Natural killer cell (primary cell): ENCODE data around the gene RASAL1. TPM values are rescaled to one million over a fixed set of nuclear protein-coding genes. Genes with fewer than 3 reads are reported as not detected.

Experiments
- ATAC-seq, 3 donors: fragments of 150-1000 bp in 2 of 3; fragments of 200-7000 bp in 1 of 3; cut with Tn5 transposase; 1 replicate in 1 of 3; 2 replicates in 2 of 3; pipeline ENCODE4 v1.10.0; 2021; ENCODE audit warnings: mild to moderate bottlenecking in 2 of 3, moderate library complexity in 2 of 3
- DNase-seq, 2 donors: peaks; one replicate each; pipeline versions ENCODE4 v3.0.0 to v3.0.0-alpha.2; 2013 to 2021; ENCODE audit warnings: mixed read lengths in 1 of 2
- H3K27ac ChIP-seq: one replicate; pipeline ENCODE4 v1.5.1; 2013; ENCODE audit warnings: mild to moderate bottlenecking, low read length
- H3K27me3 ChIP-seq: one replicate; pipeline ENCODE4 v1.6.1; 2013; ENCODE audit warnings: low read length; ENCODE audit not compliant: control insufficient read depth, insufficient read depth
- H3K36me3 ChIP-seq: one replicate; pipeline ENCODE4 v1.6.1; 2013; ENCODE audit warnings: low read length; ENCODE audit not compliant: control insufficient read depth, insufficient read depth
- H3K4me1 ChIP-seq: one replicate; pipeline ENCODE4 v1.6.1; 2013; ENCODE audit warnings: low read length; ENCODE audit not compliant: control insufficient read depth, insufficient read depth
- H3K4me3 ChIP-seq: one replicate; pipeline ENCODE4 v1.5.1; 2013; ENCODE audit warnings: low read length
- H3K9me3 ChIP-seq: one replicate; pipeline ENCODE4 v1.6.1; 2013; ENCODE audit warnings: low read length; ENCODE audit not compliant: control insufficient read depth, insufficient read depth
- H3K27ac Mint-ChIP-seq, 2 donors: one replicate each; pipeline ENCODE4 v1.8.0; 2022; ENCODE audit warnings: mild to moderate bottlenecking in 2 of 2, mixed read lengths in 2 of 2, moderate library complexity in 1 of 2
- H3K27me3 Mint-ChIP-seq, 2 donors: one replicate each; pipeline ENCODE4 v1.8.0; 2022; ENCODE audit warnings: low read depth in 2 of 2, mixed read lengths in 2 of 2
- H3K36me3 Mint-ChIP-seq: one replicate; pipeline ENCODE4 v1.8.0; 2022; ENCODE audit warnings: mixed read lengths
- H3K4me1 Mint-ChIP-seq, 2 donors: one replicate each; pipeline ENCODE4 v1.8.0; 2022; ENCODE audit warnings: mixed read lengths in 2 of 2
- H3K4me3 Mint-ChIP-seq: one replicate; pipeline ENCODE4 v1.8.0; 2022; ENCODE audit warnings: mild to moderate bottlenecking, moderate library complexity, mixed read lengths
- H3K9me3 Mint-ChIP-seq, 2 donors: one replicate each; pipeline ENCODE4 v1.8.0; 2022; ENCODE audit warnings: mixed read lengths in 2 of 2
- WGBS: methylation state at CpG from one replicate; pipeline ENCODE4 v1.1.7; 2013; ENCODE audit warnings: missing lambda C conversion rate; ENCODE audit not compliant: insufficient coverage; 5-methylcytosine and 5-hydroxymethylcytosine counted together
- intact Hi-C: fragments of 100-400 bp; cut with micrococcal nuclease; formaldehyde crosslinking; loops from one replicate; pipeline ENCODE4 v1.14.2; 2022
- total RNA-seq, 4 donors: library from RNA; stranded (reverse); fragments of 120-200 nt in 1 of 4; gene quantifications; one replicate each; pipeline versions ENCODE4 v1.2.3 to v1.2.4, GENCODE V29; 2013 to 2022
- TF ChIP-seq, protein P1 (sequence below): fragments of 200-600 bp; IDR thresholded peaks from one replicate; pipeline ENCODE4 v1.8.0; 2022; ENCODE audit warnings: antibody characterized with exemption

The RASAL1 gene
- total RNA-seq, 3 donors from 2014 or later (not counting 1 experiment from before 2014, with no cell fraction given): not detected

DNA sequence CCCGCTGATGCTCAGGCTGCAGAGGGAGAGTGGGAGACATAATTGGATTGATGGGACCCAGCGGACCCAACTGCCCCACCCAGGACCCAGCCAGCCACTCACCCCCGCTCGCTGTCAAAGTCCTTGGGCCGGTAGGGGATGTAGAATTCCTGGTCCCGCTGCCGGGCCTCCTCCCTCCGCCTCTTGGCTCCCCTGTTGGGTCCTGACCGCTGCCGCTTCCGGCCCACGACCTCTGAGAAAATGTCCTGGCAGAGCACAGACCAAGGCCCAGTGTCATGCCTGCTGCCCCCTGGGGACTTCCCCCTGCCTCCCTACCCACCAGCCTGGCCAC is 27.4 kb upstream of the RASAL1 start:
- H3K9me3 Mint-ChIP-seq: no peaks in the 10 kb centered on the region
- WGBS: 99% methylated on average over 12 of the region's 12 CpGs
- no peak for DNase-seq
- Histone ChIP-seq H3K4me3 (no peak overlapping the region), H3K9me3 (no peaks in the 10 kb centered on the region), H3K4me1 (no peaks in the 10 kb centered on the region), H3K27me3 (no peaks in the 10 kb centered on the region), H3K36me3 (peaks cover 85% of the 10 kb centered on the region), H3K27ac (no peak overlapping the region)
- H3K27ac Mint-ChIP-seq: no peak overlapping the region
- no peaks in the 10 kb centered on the region for H3K36me3 Mint-ChIP-seq
- H3K4me1 Mint-ChIP-seq: no peaks in the 10 kb centered on the region
- intact Hi-C loops: no loop called here
- no peak overlapping the region for H3K4me3 Mint-ChIP-seq
- ATAC-seq: no peak
- TF ChIP-seq, protein P1, sequence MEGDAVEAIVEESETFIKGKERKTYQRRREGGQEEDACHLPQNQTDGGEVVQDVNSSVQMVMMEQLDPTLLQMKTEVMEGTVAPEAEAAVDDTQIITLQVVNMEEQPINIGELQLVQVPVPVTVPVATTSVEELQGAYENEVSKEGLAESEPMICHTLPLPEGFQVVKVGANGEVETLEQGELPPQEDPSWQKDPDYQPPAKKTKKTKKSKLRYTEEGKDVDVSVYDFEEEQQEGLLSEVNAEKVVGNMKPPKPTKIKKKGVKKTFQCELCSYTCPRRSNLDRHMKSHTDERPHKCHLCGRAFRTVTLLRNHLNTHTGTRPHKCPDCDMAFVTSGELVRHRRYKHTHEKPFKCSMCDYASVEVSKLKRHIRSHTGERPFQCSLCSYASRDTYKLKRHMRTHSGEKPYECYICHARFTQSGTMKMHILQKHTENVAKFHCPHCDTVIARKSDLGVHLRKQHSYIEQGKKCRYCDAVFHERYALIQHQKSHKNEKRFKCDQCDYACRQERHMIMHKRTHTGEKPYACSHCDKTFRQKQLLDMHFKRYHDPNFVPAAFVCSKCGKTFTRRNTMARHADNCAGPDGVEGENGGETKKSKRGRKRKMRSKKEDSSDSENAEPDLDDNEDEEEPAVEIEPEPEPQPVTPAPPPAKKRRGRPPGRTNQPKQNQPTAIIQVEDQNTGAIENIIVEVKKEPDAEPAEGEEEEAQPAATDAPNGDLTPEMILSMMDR: no peak
- H3K27me3 Mint-ChIP-seq: no peaks in the 10 kb centered on the region

DNA sequence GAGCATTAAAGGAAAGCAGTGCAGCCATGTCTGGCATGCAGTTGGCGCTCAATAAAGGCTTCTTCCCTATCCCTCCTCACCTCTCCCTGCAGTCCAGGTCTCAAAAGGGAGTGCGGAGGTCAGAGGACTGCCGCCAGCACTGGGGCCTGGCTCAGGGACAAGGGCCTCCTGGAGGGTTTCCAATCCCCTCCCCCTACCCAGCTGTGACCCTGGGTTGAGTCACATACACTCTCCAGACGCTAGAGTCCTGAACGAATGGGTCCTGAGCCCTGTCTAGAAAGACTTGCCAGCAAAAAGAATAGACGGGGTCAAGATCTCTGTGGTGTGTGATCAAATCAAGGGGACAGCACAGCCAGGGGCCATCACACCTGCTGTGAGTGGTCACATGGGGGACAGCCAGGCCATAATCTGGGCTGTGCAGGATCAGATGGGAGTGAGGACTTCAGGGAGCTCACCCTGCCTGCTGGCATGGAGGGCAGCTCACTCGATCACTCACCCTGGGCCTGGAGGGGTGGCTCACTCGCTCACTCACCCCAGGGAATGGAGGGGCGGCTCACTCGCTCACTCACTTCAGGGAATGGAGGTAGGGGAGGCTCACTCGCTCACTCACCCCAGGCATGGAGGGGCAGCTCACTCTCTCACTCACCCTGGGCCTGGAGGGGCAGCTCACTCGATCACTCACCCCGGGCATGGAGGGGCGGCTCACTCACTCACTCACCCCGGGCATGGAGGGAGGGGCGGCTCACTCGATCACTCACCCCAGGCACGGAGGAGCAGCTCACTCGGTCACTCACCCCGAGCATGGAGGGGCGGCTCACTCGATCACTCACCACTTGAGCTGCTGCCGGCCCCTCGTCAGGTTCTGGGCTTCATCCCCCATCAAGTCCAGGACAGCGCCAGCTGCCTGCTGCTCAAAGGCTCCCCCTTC is 26.8 kb upstream of the RASAL1 start:
- no peak for DNase-seq
- TF ChIP-seq, protein P1: no peak
- Histone ChIP-seq H3K27me3 (no peaks in the 10 kb centered on the region), H3K4me1 (no peaks in the 10 kb centered on the region), H3K9me3 (no peaks in the 10 kb centered on the region), H3K27ac (no peak overlapping the region), H3K4me3 (no peak overlapping the region), H3K36me3 (peaks cover 80% of the 10 kb centered on the region)
- no peak for ATAC-seq
- WGBS: 96% methylated on average over 25 of the region's 25 CpGs
- no peaks in the 10 kb centered on the region for H3K36me3 Mint-ChIP-seq
- H3K4me3 Mint-ChIP-seq: no peak overlapping the region
- no peaks in the 10 kb centered on the region for H3K27me3 Mint-ChIP-seq
- H3K4me1 Mint-ChIP-seq: no peaks in the 10 kb centered on the region
- intact Hi-C loops: no loop called here
- H3K27ac Mint-ChIP-seq: no peak overlapping the region
- no peaks in the 10 kb centered on the region for H3K9me3 Mint-ChIP-seq

DNA sequence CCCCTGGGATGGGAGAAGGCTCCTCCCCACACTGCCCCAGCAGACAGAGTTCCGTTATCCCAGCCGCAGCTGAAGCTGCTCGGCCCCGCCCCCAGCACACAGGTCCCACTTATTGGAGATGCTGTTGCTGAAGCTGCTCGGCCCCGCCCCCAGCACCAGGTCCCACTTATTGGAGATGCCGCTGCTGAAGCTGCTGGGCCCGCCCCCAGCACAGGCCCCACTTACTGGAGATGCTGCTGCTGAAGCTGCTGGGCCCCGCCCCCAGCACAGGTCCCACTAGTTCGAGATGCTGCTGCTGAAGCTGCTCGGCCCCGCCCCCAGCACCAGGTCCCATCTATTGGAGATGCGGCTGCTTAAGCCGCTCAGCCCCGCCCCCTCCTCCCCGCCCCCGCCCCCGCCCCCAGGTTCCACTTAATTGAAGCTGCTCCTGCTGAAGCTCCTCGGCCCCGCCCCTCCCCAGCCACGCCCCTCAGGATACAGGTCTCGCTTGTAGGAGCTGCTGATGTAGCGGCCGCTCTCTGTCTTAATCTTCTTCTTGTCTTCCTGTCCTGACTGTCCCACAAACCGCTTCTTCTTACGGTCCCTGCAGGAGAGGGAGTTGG is 26.0 kb upstream of the RASAL1 start:
- Histone ChIP-seq H3K4me3 (no peak overlapping the region), H3K27me3 (no peaks in the 10 kb centered on the region), H3K9me3 (no peaks in the 10 kb centered on the region), H3K27ac (no peak overlapping the region), H3K36me3 (peaks cover 75% of the 10 kb centered on the region), H3K4me1 (no peaks in the 10 kb centered on the region)
- no peak for ATAC-seq
- Mint-ChIP-seq H3K27me3 (peaks cover 0 to 5% of the 10 kb centered on the region in 2 donors), H3K27ac (no peak overlapping the region), H3K36me3 (peaks cover 8% of the 10 kb centered on the region), H3K4me3 (no peak overlapping the region), H3K9me3 (no peaks in the 10 kb centered on the region), H3K4me1 (no peaks in the 10 kb centered on the region)
- intact Hi-C loops: no loop called here
- WGBS: 87% methylated on average over 25 of the region's 26 CpGs
- no peak for DNase-seq
- TF ChIP-seq, protein P1: no peak
